ENCODE results near the gene GUCD1.

- no peak for TF ChIP-seq CTCF (IDR thresholded peaks at IDR 0.05)
- no peak for TF ChIP-seq POLR2A (IDR thresholded peaks at IDR 0.05)
These were observed 11.2 kb downstream of the GUCD1 start for GRCh38 chr22:24543679-24544243.

Data from lower leg skin (tissue), 3 donors.